ENCODE data around the gene NDUFB3. TPM values are rescaled to one million over a fixed set of nuclear protein-coding genes. Genes with fewer than 3 reads are reported as not detected.
A peak's percentile ranks its signal among the peaks of the same experiment; 100 is the strongest.

Gene NDUFB3
- total and polyA plus RNA-seq, 4 donors, result 46.2 to 87.5 (median 79.1) TPM

DNA sequence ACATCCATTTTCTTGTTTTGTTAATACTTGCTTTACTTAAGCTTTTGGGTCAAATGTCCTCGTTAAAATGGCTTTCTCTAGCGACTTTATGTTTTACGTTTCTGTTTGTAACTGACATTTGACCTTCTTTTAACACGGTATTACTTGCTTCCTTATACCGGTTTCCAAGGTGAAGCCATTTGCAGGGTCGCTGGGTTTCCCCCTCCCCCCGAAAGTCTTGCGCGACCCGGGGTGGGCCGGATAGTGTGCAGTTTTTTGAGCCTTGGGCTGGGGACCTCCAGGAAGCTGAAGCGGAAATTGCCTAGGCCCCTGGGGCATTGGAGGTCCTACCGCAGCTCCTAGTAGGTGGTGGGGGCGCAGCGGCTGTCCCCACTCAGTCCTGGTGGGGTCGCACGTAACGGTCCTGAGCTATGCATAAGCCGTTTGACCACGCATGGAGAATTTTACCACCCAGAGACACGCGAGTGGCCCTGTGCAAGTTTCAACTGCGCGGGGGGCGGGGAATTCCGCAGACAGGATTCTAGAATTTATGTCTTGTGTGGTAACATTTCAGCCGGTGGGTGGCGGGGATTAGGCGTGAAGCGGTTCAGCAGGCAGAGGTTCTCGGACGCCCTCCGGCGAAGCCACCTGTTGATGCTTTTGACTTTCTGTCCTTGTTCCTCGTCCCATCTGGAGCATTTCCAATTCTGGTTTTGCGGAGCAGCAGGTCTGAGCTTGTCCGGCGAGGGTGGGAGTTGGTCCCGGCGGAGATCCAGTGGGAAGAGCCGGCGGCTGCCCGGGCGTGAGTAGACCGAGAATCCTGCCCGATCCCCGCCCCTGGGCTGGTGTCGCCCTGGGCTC is 46.5 kb downstream of the NDUFB3 start:
- peak overlapping the region; percentile 31 to 86 for H3K9ac ChIP-seq (ENCODE audit: insufficient read depth in 1 of 2, low read length in 2 of 2)
- 0% methylated on average over 48 of the region's 48 CpGs for WGBS, 2 donors
- H3K36me3 ChIP-seq (ENCODE audit: control insufficient read depth in 4 of 4, insufficient read depth in 4 of 4, low read length in 4 of 4), result peaks cover 0 to 3% (median 0%) of the 10 kb centered on the region in 4 donors
- DNase-seq (peak; percentile 85 to 90 (median 86)), ATAC-seq (ENCODE audit: insufficient read depth, low FRiP score) (peak; percentile 32)
- peak overlapping the region; percentile 99 to 100 for H3K27ac ChIP-seq (ENCODE audit: low read depth in 1 of 2, low read length in 1 of 2)
- no peaks in the 10 kb centered on the region for H3K9me3 ChIP-seq (ENCODE audit: control insufficient read depth in 4 of 4, insufficient read depth in 3 of 4, low read length in 3 of 4)
- H3K4me3 ChIP-seq, result peak overlapping the region; percentile 93
- TF ChIP-seq, protein P1, sequence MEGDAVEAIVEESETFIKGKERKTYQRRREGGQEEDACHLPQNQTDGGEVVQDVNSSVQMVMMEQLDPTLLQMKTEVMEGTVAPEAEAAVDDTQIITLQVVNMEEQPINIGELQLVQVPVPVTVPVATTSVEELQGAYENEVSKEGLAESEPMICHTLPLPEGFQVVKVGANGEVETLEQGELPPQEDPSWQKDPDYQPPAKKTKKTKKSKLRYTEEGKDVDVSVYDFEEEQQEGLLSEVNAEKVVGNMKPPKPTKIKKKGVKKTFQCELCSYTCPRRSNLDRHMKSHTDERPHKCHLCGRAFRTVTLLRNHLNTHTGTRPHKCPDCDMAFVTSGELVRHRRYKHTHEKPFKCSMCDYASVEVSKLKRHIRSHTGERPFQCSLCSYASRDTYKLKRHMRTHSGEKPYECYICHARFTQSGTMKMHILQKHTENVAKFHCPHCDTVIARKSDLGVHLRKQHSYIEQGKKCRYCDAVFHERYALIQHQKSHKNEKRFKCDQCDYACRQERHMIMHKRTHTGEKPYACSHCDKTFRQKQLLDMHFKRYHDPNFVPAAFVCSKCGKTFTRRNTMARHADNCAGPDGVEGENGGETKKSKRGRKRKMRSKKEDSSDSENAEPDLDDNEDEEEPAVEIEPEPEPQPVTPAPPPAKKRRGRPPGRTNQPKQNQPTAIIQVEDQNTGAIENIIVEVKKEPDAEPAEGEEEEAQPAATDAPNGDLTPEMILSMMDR (IDR thresholded peaks at IDR 0.05; ENCODE audit: control extremely low read depth, extremely low read depth), result no peak
- no peaks in the 10 kb centered on the region for H3K27me3 ChIP-seq (ENCODE audit: control insufficient read depth in 3 of 3, insufficient read depth in 3 of 3, low read length in 2 of 3)
- H3K4me1 ChIP-seq (ENCODE audit: control insufficient read depth in 5 of 5, insufficient read depth in 5 of 5, low read length in 5 of 5), result peaks cover 0 to 16% (median 7%) of the 10 kb centered on the region in 5 donors

DNA sequence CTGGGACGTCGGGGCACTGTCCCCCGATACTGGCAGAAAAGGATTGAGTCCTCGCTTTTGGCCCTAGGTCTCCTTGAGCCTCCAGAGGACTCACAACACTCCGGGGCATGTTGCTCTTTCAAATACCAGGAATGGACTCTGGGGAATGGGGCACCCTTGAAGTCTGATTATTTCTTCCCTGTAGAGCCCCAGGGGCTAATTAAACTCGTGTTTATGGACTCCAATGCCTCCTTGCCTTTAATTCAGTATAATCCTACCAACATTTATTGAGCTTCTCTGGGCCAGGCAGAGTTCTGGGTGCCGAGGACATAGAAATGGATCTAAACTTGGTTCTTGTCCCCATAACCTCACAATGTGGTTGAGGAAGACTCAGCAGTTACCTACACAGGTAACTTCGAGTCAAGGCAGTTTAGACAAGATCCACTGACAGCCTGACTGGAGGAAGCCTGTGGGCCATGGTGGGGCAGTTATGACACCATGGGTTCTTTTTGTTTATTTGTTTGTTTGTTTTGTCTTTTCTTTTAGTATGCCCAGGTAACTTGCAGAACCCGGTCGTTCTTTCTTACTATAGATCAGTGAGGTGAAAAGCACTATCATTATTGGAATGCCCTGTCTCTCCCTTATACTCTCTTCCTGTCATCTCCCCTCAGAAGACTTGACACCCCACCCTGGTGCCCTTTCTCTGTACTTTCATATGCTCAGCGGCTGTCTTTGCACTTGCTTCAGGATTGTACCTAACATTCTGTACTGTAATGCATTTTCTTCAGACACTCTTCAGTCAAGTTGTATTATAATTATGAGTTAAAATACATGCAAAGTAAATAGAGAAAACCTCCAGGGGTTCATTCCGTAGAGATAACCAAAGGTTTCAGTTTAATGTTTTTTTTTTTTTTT is 47.4 kb downstream of the NDUFB3 start:
- peaks cover 0 to 3% (median 0%) of the 10 kb centered on the region in 4 donors for H3K36me3 ChIP-seq (ENCODE audit: control insufficient read depth in 4 of 4, insufficient read depth in 4 of 4, low read length in 4 of 4)
- H3K4me1 ChIP-seq (ENCODE audit: control insufficient read depth in 5 of 5, insufficient read depth in 5 of 5, low read length in 5 of 5), result peaks cover 0 to 16% (median 9%) of the 10 kb centered on the region in 5 donors
- DNase-seq (peak in 2 of 3 donors; percentile 52 to 60), ATAC-seq (ENCODE audit: insufficient read depth, low FRiP score) (peak; percentile 1)
- peak overlapping the region; percentile 99 to 100 for H3K27ac ChIP-seq (ENCODE audit: low read depth in 1 of 2, low read length in 1 of 2)
- TF ChIP-seq, protein P1 (IDR thresholded peaks at IDR 0.05; ENCODE audit: control extremely low read depth, extremely low read depth), result no peak
- peak overlapping the region; percentile 31 to 86 for H3K9ac ChIP-seq (ENCODE audit: insufficient read depth in 1 of 2, low read length in 2 of 2)
- no peaks in the 10 kb centered on the region for H3K27me3 ChIP-seq (ENCODE audit: control insufficient read depth in 3 of 3, insufficient read depth in 3 of 3, low read length in 2 of 3)
- H3K9me3 ChIP-seq (ENCODE audit: control insufficient read depth in 4 of 4, insufficient read depth in 3 of 4, low read length in 3 of 4), result no peaks in the 10 kb centered on the region
- peak overlapping the region; percentile 82 for H3K4me3 ChIP-seq
- 3 to 4% methylated on average over 12 of the region's 12 CpGs for WGBS, 2 donors

DNA sequence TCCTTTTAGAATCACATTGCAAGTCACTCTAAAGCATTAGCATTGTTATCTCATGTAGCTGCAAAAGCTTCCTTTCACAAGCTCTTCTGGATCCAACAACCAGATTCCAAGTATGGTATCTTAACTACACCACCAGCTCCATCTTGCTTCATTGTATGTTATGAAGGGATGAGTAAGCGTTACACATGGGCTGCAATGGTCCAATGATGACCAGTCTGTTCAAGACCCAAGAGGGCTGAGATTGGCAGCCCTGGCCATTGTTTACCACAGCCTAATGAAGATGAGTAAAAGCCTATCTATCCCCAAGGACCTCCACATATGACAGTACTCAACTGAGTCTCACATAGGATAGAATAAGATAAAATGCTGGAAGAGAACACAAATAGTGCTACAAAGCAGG is 50.5 kb downstream of the NDUFB3 start:
- Histone ChIP-seq H3K9ac (ENCODE audit: insufficient read depth in 1 of 2, low read length in 2 of 2) (no peak overlapping the region), H3K4me1 (ENCODE audit: control insufficient read depth in 5 of 5, insufficient read depth in 5 of 5, low read length in 5 of 5) (peaks cover 8 to 36% (median 19%) of the 10 kb centered on the region in 5 donors), H3K27ac (ENCODE audit: low read depth in 1 of 2, low read length in 1 of 2) (peak overlapping the region; percentile 55 to 88), H3K36me3 (ENCODE audit: control insufficient read depth in 4 of 4, insufficient read depth in 4 of 4, low read length in 4 of 4) (peaks cover 0 to 3% (median 0%) of the 10 kb centered on the region in 4 donors), H3K27me3 (ENCODE audit: control insufficient read depth in 3 of 3, insufficient read depth in 3 of 3, low read length in 2 of 3) (no peaks in the 10 kb centered on the region), H3K9me3 (ENCODE audit: control insufficient read depth in 4 of 4, insufficient read depth in 3 of 4, low read length in 3 of 4) (no peaks in the 10 kb centered on the region), H3K4me3 (no peak overlapping the region)
- no peak for DNase-seq
- TF ChIP-seq, protein P1 (IDR thresholded peaks at IDR 0.05; ENCODE audit: control extremely low read depth, extremely low read depth), result no peak
- ATAC-seq (ENCODE audit: insufficient read depth, low FRiP score), result no peak
- WGBS, 2 donors, result 74 to 77% methylated on average over 1 of the region's 1 CpG
